GM18907 (cell line): Measurements from ENCODE around the gene CKAP4.
A peak's percentile ranks its signal among the peaks of the same experiment; 100 is the strongest.
"Not testable (repeated sequence)": the region's sequence is repeated elsewhere in the genome, so short reads cannot be mapped to it uniquely, and the experiment has no call there.

ENCODE experiments used
- ATAC-seq: cut with Tn5 transposase; IDR thresholded peaks from one replicate; pipeline ENCODE4 v1.9.1; 2021; ENCODE audit warnings: mild to moderate bottlenecking, moderate library complexity; ENCODE audit not compliant: unreplicated experiment

The CKAP4 gene

GRCh38 chr12:106247674-106248311 lies at the start of gene CKAP4:
Gene CKAP4, minus strand, starts transcription at chr12:106248020. Its CDS starts 169 bp downstream, at chr12:106247851.
- ATAC-seq, result peak; percentile 52

DNA sequence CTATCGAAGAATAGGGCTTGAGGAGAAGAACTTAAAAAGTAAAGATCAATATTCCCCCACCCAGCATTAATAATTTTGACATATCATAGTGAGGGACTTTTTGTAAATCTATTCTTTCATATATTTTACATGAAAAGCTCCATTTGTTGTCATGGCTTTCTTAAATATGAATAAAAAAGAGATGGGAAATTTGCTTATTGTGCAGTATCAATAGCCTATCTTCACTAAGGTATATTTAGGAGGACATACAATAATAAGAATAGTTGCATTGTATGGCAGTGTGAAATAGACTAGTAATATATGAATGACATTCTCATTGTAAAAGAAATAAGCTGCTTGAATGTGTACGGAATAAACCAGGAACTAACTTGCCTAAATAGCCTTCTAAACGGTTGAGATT lies 49.3 kb upstream of the CKAP4 start:
- no peak for ATAC-seq

DNA sequence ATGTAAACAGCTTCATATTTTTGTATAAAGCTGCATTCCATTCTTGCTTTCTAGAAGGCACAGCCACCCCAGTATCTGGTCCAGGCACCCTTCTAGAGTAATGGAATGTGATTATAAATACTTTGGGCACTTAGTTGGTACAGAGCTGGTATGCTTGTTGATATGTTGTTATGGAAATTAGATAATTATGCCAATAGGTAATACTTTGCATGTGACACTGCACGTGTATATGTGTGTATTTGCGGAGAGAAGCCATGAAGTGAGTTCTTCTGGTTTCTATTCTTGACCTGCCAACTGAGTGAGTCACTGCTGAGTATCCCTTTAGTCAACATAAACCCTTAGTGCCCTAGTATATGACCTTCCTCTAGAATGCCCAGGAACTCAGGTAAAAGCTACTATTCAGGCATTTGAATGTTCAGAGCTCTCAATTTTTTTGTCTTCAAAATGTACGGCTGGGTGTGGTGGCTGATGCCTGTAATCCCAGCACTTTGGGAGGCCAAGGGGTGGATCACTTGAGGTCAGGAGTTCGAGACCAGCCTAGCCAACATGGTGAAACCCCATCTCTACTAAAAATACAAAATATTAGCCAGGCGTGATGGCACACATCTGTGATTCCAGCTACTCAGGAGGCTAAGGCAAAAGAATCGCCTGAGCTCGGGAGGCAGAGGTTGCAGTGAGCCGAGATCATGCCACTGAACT lies 48.5 kb upstream of the CKAP4 start:
- no peak for ATAC-seq

GRCh38 chr12:106292339-106292738 lies 44.5 kb upstream of the CKAP4 start:
- ATAC-seq, result no peak

GRCh38 chr12:106291342-106291741 lies 43.5 kb upstream of the CKAP4 start:
- ATAC-seq, result no peak

DNA sequence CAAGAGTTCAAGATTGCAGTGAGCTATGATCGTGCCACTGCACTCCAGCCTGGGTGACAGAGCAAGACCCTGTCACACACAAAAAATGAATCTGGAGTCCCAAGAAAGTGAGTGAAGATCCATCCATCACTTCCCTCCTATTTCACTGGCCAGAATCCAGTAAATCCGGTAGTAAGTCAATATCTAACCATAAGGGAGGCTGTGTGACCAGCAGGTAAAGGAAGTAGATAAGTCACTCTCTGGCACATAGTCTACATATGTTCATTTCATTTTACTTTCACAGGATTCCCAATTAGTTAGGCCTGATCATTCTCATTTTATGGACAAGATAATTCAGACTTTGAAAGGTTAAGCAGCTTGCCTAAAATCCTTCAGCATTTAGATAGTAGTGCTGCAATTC lies 42.8 kb upstream of the CKAP4 start:
- ATAC-seq, result no peak

- no peak for ATAC-seq
These were observed 41.4 kb upstream of the CKAP4 start for GRCh38 chr12:106289196-106289681.

- no peak for ATAC-seq
These were observed 40.8 kb upstream of the CKAP4 start for GRCh38 chr12:106288494-106289195.

DNA sequence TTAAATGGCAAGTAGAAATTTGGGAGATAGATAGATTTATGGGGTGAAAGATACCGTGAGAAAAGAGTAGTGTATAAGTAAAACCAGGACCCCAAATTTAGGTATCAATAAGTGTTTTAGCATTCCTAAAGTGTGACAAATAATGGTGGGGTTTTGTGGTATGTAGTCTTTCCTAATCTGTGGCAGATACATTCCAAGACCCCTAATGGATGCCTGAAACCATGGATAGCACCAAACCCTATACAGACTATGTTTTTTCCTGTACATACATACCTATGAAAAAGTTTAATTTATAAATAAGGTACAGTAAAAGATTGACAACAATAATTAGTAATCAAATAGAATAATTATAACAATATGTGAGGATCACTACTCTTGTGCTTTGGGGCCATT lies 40.3 kb upstream of the CKAP4 start:
- ATAC-seq, result no peak

- ATAC-seq, result no peak
These were observed 39.5 kb upstream of the CKAP4 start for GRCh38 chr12:106287364-106287763.

- not testable (repeated sequence) for ATAC-seq
These were observed 38.8 kb upstream of the CKAP4 start for GRCh38 chr12:106286576-106287162.

DNA sequence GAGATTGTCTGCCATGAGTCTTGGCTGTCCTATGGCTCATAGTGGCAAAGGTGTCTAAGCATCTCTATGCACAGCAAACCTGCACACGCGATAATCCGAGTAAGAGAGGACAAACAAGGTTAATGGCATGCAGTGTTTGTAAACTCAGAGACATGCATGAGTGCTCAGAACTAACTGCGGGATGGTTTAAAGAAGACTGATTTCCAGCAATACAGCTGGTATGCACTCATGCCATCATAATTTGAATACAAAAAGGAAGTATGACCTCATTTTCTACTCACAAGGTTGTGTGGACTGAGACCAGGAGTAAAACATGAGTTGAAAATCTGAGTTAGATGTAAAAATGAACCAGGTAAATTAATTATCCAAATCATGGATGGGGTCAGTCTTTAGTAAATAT lies 38.2 kb upstream of the CKAP4 start:
- ATAC-seq, result no peak

GRCh38 chr12:106284358-106285105 lies 36.7 kb upstream of the CKAP4 start:
- ATAC-seq, result no peak

GRCh38 chr12:106282457-106283097 lies 34.8 kb upstream of the CKAP4 start:
- ATAC-seq, result peak; percentile 56

DNA sequence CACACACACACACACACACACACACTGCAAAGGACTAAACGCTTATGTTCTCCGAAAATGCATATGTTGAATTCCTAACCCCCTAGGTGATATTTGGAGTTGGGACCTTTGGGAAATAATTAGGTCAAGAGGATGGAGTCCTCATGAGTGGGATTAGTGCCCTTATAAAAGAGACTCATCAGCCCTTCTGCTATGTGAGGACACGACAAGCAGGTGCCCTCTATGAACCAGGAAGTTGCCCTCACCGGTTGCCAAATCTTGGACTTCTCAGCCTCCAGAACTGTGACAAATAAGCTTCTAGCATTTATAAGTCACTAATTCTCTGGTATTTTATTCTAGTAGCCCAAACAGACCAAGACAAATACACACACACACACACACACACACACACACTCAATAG lies 34.0 kb upstream of the CKAP4 start:
- ATAC-seq, result no peak

GRCh38 chr12:106281056-106281782 lies 33.4 kb upstream of the CKAP4 start:
- ATAC-seq, result no peak

DNA sequence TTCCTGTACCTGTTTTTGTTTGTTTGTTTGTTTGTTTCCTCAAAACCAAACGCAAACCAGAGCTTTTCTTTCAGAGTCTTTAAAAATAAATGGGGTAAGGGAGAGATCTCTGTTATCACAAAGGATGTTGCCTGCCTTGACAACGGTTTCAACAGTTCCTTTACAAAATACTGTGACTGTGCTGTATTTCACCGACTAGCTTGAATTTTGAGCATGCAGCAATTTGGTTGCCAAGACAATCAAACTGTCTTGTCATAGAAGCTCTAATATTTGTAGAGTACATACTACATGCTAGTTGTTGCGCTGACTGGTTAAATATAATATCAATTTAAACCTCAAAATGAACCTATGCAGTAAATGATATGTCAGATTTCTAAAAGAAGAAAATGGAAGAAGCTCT lies 32.3 kb upstream of the CKAP4 start:
- no peak for ATAC-seq

DNA sequence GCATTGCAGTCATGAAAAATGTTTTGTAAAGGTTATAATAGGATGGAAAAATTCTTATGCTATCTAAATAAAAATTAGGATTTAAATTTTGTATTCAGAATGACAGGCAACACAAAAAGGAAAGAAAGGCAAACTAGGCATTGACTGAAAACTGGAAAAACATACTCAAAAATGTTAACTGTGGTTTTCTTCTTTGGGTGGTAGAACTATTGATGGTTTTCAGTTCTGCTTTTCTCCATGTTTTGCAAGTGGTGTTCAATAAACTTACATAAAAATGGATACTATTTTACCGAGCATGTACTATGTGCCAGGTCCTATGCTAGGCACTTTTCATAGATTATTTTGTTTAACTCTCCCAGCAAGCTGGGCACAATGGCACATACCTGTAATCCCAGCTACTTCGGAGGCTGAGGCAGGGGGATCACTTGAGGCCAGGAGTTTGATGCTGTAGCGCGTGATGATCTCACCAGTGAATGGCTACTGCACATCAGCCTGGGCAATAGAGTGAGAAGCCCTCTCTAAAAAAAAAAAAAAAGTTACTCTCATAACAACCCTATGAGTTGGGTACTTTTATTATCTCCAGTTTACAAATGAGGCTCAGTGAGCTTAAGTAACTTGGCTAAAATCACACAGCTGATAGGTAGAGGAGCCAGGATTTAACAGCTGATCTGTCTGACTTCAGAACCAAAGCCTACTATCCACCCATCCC lies 28.4 kb upstream of the CKAP4 start:
- ATAC-seq, result peak; percentile 88

DNA sequence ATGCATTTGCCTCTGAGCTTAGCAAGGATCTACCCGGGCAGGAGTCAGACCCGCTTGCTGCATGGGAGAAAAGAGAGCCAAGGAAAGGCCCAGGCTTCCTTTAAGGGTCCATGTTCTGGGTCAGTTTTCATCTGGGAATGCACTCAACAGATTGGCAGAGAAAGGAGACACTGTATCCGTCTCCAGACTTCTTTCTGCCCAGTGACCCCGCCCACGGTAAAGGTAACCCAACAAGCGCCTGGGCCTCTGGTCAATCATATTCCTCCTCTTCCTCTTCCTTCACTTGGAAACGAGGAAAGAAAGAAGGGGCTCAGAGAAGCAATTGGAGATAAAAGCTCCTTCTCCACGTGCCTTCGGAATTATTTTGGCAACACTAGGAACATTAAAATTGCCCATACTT lies 27.6 kb upstream of the CKAP4 start:
- ATAC-seq, result no peak
